GM18502 (cell line): ENCODE results near the gene TXLNB.
A peak's percentile ranks its signal among the peaks of the same experiment; 100 is the strongest.
"Not testable (repeated sequence)": the region's sequence is repeated elsewhere in the genome, so short reads cannot be mapped to it uniquely, and the experiment has no call there.

Source experiments
- ATAC-seq: cut with Tn5 transposase; IDR thresholded peaks from one replicate; pipeline ENCODE4 v1.9.1; 2021; ENCODE audit warnings: mild to moderate bottlenecking; ENCODE audit not compliant: unreplicated experiment, poor library complexity

The TXLNB gene

DNA sequence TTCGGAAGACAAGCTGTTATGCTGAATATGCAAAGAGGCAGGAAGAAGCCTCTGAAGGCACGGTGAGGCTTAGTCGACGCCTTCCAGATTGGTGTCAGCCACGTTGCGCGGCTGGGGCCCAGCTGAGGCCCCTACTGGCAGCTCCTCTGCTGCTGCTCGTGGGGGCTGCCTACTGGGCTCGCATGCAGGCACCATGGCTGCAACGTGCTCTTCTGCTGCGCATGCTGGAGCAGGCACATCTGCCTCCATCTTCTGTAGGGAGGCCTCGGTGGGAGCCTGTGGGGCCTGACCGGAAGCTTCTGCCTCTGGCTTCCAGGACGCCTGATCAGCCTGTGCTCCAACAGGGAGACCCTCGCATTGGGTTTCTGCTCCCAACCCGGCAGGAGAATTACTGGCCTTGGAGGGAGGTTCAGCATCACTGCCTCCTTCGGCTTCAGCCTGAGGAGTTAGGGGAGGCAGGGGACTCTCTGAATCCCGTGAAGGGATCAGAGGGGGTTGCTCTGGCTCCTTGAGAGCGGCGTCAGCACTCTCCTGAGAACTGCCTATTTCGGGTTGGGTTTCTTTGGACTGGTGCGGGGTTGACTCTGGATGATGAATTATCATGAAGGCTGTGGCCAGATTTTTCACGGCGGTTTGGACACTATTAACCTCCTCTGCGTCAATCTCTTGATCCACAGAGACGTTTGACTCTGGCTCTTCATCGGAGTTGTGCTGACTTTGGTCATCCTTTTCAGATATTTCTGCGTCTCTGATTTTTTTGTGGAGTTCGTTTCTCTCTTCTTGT is 49.1 kb downstream of the TXLNB start:
- ATAC-seq = no peak

DNA sequence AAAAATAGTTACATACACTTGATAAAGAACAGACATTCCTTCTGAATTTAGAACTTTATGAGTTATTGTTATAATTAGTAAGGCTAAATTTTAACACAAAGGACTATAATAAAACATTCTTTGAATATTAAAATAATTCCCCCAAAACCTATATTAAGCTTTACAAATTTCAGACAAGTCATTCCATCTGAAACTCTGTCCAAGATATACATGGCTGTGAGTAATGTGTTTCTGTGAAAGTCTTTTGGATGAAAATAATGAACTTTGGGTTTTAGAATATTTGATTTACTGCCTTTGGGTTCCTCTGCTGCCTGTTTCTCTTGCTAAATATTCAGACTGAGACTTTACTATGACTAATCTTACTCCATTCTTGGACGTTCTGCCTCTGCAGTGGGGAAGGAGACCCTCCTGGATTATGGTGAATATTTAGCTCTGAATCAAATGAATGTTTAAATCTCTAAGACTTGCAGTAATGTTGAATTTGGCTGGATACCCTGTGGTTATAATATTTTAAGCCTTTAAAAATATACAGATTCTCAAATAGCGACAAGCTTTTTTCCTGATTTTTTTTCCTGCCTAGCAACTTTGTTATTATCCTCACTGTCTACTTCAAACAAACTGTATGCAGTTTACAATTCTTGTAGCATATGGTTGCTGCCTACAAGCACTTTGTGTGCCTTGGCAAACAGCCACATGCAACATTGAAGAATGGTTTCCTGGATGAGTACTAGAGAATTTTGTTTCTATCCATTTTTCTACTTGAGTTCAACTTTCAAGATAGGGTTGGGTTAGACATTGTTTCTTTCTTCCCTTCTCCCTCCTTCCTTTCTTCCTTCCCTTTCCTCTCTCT is 51.4 kb downstream of the TXLNB start:
- no peak for ATAC-seq

DNA sequence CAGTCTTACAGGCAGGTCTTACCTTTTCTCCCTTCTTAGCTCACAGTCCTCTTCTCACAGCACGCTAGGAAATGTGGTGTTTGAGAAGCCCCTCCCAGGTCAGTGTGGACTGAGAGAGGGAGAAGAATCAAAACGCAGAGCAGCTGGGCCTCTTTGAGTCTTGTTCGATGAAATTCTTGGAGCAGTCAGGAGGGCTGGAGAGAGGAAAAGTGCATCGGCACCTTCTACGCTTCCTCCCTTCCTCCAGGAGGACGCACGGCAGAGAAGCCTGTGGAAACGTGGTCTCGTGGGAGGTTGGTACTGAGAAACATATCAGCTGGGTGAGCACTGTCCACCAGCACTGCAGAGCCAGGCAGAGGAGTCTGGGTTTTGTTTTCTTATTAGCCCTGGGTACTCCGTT is 52.7 kb downstream of the TXLNB start:
- ATAC-seq = no peak

DNA sequence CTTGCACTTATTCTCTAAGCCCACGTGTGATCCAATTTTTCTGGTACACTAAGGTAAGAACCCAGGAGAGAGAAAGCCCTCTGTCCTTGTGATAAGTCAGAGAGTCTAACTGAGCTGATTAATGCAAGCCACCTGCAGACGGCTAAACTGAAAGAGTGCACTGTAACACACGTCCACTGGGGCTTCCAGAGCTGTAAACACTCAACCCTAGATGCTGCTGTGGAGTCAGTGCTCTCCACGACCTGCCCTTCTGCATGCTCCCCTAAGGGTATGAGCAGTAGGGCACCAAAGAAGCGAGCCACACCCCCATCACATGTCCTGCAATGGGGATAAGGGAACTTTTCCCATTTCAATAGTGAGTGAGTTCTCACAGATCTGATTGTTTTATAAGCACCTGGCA is 55.7 kb downstream of the TXLNB start:
- ATAC-seq = no peak

DNA sequence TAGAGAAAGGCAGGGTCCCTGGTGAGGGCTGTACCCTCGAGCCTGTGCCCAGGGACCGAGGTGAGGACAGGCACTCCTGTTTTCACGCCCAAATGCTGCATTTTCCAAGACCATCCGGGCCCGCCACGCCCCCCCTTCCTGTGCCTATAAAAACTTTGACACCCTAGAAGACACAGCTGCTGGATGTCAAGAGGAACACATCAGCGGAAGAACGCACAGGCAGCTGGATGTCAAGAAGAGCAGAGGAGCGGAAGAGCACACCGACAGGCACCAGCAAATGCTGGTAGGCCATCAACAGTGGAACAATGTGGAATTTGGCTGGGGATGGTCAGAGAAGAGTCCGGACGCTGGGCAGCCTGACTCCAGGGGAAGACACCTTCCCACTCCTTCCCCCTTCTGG is 56.1 kb downstream of the TXLNB start:
- ATAC-seq = no peak

DNA sequence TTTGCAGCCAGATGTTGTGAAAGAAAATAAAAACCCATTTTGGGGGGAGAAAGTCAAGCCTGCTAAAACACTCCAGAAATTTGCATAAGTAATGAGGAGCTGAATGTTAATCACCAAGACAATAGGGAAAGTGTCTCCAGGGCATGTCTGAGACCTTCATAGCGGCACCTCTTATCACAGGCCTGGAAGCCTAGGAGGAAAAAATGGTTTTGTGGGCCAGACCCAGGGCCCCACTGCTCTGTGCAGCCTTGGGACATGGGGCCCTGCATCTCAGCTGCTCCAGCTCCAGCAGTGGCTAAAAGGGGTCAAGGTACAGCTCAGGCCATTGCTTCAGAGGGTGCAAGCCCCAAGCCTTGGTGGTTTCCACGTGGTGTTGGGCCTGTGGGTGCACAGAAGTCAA is 57.6 kb downstream of the TXLNB start:
- ATAC-seq = not testable (repeated sequence)

GRCh38 chr6:139231206-139231605 is 60.6 kb downstream of the TXLNB start:
- ATAC-seq = no peak

DNA sequence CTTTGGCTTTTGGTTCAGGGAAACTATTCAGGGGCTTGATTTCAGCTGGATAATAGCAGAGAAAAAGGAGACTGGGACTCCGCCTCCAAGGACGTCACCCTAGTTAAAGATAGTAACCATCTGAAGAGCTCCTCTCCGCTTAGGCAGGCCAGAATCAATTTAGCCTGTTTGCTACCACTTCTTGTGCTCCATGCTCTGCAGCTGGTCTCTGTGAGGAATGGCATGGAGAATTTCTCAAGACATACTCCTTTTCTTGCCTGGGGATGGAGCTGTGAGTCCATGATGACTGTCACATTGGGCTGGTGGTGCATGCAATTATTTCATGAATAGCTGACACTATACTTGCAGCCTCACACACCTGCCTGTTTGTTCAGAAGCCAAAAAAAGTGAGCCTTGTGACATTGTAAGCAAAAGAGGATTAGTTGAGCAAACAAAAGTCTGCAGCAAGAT is 61.4 kb downstream of the TXLNB start:
- no peak for ATAC-seq

DNA sequence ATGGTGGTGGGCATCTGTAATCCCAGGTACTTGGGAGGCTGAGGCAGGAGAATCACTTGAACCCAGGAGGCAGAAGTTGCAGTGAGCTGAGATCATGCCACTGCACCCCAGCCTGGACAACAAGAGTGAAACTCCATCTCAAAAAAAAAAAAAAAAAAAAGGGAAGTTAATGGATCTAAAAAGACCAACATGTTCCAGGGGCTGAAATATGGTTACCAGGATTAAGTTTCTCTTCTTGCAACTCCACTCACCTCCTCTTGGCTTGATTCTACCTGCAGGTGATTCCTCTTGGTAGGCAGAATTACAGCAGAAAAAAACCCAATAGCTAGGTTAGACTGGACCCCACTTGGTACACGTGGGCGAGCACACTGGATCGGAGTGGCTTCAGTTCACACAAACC is 63.4 kb downstream of the TXLNB start:
- ATAC-seq = not testable (repeated sequence)

GRCh38 chr6:139219746-139220145 is 72.1 kb downstream of the TXLNB start:
- peak; percentile 2 for ATAC-seq

DNA sequence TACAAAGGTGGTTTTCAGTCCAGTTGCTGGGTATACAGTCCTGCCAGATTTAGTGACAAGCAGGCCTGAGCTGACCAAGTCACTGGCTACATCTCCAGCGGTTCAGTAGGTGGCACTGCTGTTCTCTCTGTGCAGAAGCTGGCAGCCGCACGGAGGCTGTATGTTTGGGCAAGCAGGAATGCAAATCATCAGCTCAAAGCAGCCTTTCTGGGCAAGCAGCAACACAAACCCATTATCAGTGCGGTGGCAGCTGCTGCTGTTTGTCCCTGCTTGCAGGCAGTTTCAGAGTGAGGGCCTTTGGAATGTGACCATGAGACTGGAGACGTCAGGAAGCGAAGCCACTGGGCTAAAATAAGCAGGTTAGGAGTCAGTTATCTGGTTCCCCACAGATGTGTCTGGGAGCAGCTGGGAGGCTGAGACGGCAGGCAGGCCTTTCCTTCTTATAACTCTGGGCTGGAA is 72.5 kb downstream of the TXLNB start:
- peak; percentile 100 for ATAC-seq

DNA sequence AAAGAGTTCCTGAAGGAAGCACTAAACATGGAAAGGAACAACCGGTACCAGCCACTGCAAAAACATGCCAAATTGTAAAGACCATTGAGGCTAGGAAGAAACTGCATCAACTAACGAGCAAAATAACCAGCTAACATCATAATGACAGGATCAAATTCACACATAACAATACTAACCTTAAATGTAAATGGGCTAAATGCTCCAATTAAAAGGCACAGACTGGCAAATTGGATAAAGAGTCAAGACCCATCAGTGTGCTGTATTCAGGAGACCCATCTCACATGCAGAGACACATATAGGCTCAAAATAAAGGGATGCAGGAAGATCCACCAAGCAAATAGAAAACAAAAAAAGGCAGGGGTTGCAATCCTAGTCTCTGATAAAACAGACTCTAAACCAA is 79.3 kb downstream of the TXLNB start:
- ATAC-seq = not testable (repeated sequence)

DNA sequence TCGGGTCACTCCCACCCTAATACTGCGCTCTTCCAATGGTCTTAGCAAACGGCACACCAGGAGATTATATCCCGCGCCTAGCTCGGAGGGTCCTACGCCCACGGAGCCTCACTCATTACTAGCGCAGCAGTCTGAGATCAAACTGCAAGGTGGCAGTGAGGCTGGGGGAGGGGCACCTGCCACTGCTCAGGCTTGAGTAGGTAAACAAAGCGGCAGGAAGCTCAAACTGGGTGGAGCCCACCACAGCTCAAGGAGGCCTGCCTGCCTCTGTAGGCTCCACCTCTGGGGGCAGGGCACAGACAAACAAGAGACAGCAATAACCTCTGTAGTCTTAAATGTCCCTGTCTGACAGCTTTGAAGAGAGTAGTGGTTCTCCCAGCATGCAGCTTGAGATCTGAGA is 81.0 kb downstream of the TXLNB start:
- not testable (repeated sequence) for ATAC-seq

DNA sequence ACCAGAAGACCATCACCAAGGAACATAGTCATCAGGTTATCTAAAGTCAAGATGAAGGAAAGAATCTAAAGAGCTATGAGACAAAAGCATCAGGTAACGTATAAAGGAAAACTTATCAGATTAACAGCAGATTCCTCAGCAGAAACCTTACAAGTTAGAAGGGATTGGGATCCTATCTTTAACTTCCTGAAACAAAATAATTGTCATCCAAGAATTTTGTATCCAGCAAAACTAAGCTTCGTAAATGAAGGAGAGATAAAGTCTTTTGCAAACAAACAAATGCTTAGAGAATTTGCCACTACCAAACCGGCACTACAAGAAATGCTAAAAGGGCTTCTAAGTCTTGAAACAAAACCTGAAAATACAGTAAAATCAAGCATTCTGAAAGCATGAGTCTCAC is 86.0 kb downstream of the TXLNB start:
- ATAC-seq = no peak

DNA sequence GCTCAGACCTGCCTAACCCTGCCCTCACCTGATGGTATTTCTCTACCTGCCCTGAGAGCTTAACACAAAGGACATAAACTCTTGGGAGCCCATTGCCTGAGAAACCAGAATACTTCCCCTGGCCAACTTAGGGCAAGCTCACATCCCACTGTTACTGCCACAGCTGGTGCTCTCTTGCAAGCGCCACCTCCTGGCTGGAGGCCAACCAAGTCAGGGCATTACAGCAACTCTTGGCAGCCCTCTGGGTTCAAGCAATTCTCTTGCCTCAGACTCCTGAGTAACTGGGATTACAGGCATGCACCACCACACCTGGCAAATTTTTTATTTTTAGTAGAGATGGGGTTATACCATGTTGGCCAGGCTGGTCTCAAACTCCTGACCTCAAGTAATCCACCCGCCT is 86.8 kb downstream of the TXLNB start:
- no peak for ATAC-seq

DNA sequence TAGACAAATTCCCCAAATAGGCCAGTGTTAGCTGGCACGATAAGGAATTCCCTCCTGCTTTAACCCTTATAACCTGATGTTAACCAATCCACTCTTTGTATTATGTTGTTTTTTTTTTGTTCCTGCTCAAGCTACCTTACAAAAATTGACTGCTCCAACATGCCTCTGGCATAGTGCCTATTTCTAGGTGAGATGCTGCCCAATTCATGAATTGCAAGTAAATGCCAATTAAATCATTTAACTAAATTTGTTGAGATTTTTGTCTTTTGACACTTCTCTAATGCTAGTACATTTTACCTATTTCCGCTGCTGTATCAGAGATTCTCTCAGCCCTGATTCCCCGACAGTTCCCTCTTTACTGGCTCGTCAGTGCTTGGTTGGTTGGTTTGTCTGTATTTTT is 90.4 kb downstream of the TXLNB start:
- no peak for ATAC-seq

- no peak for ATAC-seq
Measured at GRCh38 chr6:139198529-139199288, 93.1 kb downstream of the TXLNB start.

- ATAC-seq = no peak
Measured at GRCh38 chr6:139194740-139195139, 97.1 kb downstream of the TXLNB start.
